Activated naive CD8-positive, alpha-beta T cell treated with anti-CD3 and anti-CD28 coated beads, Interleukin-2, amount 50 U/mL, for 16 hours (primary cell): Measurements from ENCODE around the gene TARS1.

Experiments used
- DNase-seq: peaks from one replicate; pipeline ENCODE4 v3.0.0-alpha.2; 2020; ENCODE audit warnings: low read depth, low spot score

The TARS1 gene

DNA sequence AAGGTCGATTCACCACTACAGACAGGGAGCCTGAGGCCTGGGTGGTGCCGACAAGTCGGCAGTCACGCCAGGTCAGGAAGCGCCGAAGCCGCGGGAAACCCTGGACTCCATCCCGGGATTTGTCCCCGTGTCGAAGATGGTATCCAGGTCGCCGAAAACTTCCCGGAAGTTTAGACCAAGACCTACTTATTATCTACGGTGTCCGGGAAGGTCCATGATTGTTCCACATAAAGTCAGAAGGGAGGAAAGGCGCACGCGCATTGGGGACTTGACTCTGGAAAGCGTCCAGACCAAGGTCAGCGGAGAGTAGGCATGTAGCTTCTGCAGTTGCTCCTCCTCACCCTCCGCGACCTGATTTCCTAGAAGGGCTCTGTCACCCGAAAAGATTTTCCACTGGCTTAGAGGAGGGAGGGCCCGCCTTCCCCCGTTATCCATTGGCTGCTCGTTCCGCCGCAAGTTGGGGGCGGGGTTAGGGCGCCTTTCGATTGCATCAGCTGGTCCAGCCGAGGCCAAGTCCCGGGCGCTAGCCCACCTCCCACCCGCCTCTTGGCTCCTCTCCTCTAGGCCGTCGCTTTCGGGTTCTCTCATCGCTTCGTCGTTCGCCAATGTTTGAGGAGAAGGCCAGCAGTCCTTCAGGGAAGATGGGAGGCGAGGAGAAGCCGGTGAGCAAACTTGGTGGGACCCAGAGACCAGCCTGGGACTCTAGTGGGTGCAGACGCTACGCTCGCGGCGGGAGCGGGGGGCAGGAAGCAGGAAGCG, at the start of gene TARS1:
TARS1 (plus strand) TSS at position 484 of the 759 bp plus-strand sequence; CDS start at position 606, 122 bp downstream.
- peak; percentile 91 for DNase-seq

DNA sequence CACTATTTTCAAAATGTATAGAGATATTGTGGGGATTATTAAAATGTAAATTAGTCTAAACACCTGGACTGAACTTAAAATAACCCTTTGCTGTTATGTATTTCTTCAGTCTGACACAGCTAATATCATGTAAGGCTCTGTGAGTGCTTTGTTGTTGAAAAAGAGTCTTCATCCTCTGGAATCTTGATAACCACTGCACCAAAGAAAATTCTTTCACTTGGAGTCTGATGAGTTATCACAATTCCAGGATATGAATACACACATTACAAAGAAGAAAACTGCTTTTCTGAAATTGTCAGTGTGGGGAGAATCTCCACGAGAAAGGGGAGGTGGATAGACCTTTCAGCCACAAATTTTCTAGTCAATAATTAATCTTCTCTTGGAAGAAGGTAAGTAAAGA, 42.3 kb upstream of the TARS1 start:
- DNase-seq = no peak

DNA sequence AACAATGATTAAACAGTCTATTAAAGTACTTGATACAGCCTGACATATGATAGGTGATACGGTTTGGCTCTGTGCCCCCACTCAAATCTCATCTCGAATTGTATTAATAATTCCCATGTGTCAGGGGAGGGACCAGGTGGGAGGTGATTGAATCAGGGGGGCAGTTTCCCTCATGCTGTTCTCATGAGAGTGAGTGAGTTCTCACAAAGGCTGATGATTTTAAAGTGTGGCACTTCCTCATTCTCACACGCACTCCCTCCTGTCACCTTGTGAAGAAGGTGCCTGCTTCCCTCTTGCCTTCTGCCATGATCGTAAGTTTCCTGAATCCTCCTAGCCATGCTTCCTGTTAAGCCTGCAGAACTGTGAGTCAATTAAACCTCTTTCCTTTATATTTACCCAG, 40.1 kb upstream of the TARS1 start:
- DNase-seq = no peak

DNA sequence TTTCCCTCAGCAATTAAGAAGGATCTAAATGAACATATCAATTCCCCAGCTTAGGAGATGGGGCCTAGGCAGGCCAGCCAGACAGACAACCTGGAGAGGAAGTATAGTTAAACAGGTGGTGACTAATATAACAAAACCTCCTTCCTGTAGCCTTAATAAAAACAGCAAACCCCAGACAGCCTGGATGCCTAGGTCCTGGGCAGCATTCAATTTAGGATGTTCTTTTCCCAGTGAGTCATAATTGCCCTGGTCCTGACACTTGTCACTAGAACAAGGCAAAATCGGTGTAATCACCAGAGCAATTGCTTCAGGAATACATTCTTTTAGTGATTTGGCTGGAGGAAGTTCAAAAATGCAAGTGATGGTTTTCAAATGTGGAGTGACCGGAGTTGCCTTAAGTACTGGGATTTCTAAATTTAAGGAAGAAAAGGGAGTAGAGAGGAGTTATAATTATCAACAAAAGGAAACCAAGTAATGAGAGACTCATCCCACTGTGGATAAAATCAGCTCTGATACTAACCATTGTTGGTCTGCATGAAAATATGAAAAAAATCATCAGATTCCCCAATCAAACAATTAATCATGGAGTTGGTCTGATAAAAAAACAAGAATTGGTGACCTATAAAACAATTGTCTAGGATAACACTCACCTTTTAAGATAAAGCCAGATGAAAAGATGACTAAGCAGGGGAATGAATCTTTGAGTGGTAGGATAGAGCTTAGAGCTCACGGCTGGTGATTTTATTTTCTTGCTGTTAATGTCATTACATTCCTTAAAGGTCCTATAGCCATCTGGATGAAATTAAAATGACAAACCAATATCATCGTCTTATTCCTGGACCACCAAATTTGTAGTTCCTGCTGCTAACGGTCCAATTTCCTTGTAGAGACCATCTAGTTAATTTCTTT, 39.0 kb upstream of the TARS1 start:
- DNase-seq = no peak

DNA sequence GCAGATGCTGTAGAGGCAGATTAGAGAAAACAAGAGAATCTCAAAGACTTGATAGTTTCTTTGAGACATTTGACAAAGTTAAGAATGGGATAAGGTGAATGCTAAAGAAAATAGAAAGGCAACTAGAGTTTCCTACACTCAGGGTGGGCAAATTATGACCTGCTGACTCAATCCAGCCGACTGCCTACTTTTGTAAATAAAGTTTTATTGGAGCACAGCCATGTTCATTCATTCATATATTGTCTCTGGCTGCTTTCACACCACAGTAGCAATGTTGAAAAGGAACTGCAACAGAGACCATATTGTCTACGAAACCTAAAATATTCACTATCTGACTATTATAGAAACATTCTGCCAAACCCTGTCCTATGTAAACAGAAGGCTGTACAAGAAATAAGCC, 37.6 kb upstream of the TARS1 start:
- DNase-seq = no peak

DNA sequence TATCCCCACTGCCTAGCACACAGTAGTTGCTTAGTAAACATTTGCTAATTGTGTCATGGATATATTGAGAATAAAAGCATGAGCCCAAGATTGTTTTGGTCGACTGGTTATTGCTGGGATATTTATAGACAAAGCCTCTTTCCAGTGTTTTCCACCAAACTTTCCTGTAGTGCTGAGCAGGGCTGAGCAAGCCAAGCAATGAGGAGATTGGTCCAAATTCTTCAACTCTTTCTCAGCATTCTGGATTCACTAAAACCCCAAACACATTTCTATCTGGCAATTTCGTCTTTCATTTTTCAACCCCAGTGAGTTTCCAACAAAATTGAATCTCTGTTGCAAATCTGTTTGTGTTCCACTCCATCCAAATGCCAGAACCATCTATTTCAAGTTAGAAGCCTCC, 31.9 kb upstream of the TARS1 start:
- no peak for DNase-seq

DNA sequence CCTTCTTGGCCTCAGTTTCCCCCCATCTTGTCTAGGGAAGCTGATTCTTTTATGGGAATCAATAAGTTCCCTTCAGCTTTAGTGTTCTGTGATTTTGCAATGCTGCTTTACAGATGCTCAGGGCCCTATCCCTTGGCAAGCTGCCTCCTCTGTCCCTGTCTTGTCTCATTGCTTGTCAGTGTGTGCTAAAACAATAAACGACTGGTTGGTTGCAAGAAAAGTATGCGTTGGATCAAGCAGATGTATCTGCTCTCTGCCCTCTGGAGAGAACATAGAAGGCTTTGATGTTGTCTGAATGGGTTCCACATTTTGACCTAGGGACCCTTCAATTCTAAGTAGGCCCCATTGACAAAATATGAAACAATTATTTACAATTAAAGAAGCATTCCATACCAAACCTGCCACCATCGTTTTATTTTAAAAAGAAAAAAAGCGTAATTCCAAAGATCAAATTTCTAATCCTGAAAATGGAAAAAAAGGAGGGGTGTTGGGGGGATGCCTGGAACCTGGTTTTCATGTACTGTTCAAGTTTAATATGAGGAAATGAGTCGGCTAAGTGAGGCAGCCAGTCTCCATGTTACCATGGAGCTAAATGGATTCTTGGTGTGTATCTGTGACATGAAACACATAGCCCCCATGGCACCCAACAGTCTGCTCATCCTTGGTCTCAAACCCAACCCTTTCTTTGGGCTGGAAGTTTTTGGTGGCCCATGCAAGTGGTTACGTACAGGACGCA, 31.2 kb upstream of the TARS1 start:
- DNase-seq = no peak

DNA sequence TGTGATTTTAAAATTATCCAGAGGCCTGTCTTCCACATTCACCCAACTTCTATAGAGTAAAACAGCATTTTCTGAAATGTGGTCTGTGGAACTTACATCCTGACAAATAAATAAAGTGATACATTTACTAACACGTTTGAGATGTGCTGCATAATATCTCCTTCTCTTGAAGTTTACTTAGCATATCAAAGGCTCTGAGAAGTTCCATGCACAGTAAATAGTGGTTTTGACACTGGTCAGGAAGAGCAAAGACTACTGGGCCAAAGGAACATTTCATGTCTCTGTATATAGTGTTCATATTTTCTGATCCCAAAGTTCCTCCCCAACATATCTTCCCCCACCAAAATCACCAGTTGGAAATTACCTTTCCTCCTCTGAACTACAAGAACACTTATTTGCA, 30.5 kb upstream of the TARS1 start:
- no peak for DNase-seq

DNA sequence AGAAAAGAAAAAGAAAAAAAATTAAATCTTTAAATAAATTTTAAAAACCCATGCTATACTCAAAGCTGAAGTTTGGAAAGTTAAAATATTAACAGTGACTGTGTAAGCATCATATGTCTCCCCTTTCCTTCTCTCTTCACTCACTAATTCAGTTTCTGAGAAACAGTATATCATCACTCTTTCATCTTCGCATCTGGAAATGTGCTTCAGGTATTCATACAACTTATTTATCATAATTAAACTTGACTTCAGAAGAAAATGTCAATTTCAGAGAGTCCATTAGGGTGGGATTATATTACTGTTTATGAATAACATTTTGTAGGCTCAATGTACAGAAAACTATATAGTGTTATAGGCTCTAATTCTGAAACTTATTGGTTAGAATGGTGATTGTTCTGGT, 29.3 kb upstream of the TARS1 start:
- no peak for DNase-seq

DNA sequence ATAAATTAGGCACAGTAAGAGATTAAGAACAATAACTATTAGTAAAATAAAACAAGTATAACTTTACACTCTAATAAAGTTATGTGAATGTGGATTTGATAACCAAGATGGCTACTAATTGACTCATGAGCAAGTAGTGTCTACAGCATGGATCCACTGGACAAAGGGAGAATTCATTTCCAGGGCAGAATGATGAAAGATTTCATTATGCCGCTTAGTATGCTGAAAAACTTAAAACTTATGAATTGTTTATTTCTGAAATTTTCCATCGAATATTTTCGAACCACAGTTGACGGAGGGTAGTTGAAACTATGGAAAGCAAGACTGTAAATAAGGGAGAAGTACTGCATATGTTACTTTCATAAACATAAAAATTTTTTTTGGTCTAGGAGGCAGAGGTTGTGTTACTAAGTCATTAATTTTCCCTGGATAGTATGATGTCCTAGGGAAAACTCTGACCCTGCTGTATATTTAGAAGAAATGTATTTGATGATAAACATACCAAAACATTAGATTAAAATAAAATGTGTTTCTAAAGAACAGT, 24.9 kb upstream of the TARS1 start:
- DNase-seq = no peak

DNA sequence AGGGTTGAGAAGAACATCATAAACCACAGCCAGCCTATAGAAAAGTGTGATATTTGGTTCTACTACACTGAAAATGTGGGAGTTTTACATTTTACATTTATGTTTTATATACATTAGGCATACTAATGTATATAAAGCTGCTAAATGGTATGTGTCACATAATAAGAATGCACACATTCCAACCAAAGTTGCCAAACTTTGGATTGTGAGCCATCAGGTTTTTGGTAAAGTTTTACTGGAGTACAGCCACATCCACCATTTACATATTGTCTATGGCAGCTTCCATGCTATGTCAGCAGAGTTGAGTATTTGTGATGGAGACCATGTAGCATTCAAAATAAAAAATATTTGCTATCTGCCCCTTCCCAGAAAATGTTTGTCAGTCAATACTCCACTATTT, 23.1 kb upstream of the TARS1 start:
- no peak for DNase-seq

DNA sequence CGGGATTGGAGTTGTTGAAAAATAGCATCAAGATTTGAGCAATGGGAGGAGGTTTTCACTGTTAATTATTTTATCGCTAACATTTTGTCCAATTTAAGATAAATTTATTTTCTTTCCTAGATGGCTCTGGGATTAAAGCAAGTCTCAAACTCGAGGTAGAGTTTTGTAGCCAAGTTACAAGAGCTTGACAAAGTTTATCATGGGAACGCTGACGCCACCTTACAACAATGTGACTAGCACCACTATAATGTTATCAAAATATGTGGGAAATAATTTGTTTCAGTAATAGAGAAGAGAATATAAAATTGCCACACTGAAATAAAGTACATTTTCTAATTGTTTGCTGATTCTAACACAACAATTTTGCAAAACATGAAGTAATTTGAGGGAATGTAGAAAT, 19.8 kb upstream of the TARS1 start:
- no peak for DNase-seq

DNA sequence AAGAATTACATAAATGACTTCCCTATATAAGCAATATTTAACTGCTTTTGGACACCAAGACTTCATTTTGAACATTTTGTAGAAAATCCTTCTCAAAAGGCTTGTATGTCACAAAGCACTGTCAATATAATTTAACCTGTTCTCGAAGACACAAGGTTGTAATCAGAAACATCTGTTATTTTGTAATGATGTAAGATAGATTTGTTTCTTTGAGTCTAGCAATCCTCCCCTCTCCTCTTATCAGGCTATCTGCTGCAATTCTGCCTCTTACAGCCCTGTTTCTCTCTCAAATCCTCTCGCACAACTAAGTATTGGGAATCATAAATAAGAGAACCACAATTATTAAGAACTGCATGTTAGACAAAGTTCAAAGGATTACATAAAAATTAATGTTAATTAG, 18.6 kb upstream of the TARS1 start:
- DNase-seq = no peak

DNA sequence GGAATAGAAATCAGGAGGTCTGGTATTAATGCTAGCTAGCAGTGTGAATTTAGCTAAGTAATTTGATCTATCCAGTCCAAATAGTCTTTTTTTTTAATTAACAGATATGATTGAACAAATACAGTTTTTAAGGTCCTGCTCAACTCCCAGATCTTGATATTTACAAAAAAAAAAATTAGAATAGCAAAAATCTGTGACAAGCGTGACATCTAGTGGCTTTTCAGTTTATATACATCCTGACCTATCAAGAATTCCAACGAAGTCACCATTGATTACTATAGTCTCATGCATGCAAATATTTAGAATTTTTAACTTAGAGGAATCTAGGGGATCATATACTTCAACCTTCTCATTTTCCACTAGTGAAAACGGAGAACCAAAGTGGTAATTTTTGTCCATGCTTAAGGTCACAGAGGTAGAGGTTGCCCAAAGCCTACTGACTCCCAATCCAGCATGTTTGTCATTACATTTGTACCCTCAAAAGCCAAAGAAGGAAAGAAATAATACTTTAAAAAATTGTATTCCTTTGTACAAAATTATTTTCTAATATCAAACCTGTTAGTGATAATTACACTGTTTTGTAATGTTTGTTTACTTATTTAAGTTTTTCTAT, 17.6 kb upstream of the TARS1 start:
- no peak for DNase-seq

DNA sequence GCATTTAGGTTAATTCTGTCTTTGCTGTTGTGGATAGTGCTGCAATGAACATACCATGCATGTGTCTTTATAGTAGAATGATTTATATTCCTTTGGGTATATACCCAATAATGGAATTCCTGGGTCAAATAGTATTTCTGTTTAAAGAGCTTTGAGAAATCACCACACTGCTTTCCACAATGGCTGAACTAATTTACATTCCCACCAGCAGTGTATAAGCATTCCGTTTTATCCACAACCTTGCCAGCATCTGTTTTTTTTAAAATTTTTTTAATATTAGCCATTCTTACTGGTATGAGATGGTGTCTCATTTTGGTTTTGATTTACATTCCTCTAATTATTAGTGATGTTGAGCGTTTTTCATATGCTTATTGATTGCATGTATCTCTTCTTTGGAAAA, 15.5 kb upstream of the TARS1 start:
- no peak for DNase-seq

DNA sequence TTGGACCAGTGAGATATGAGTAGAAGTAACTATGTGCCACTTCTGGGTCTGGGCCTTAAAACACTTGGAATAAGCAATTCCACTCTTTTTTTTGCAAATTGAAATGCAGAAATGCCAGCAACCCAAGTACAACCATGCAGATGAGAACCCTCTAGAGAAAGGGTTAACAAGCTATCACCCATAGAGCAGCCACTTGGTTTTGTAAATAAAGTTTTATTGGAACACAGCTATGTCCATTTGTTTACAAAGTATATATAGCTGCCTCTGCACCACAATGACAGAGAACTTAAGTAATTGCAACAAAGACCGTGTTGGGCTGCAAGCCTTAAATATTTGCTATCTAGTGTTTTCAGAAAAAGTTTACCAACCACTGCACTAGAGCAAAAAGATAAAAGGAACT, 9.8 kb upstream of the TARS1 start:
- DNase-seq = no peak

DNA sequence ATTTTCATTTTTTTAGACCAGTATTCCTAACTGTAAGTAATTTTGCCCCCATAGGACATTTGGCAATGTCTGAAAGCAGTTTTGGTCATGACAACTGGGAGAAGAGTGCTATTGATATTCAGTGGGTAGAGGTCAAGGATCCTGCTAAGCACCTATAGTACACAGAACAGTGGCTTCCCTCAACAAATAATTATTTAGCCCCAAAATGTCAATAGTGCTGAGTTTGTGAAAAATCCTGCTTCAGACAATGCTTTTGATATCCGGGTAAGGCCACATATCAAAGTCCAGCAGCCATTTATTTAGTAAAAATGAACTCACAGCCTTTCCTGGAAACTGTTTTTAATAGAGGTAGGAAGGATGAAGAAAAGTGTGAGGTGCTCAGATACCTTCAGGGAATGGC, 8.1 kb upstream of the TARS1 start:
- DNase-seq = no peak

DNA sequence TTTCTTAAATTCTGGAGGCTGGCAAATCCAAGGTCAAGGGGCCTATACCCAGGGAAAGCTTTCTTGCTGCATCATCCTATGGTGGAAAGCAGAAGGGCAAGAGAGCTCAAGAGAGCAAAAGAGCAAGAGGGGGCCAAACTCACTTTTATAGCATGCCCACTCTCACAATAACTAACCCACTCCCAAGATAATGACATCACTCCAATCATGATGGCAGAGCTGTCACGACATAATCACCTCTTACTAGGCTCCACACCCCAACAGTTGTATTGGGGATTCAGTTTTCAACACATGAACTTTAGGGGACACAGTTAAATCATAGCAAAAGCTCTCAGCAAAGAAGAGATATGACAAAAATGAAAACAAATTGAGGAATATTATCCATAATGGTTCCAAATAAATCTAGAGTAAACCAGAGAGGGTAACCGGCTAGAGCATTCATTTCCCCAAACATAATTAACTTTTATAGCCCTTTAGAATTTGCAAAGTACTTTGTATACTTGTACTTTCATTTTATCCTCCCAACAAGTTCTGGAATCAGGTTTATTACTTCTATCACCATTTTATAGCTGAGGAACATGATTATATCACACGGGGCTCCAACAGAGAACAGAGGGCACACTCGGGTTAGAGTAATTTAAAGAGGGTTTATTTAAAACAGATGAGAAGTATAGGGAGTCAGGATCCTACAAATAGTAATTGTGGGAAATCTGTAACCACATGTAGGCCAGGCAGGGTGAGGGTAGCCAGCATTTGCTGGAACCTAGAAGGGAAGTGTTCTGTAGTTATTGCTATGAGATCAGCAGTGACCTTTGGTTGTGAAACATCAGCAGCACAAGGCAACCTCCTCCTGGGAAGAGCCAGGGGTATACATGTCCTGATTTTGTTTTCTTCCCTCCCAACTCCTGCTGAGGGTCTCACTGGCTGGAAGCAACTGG, 7.2 kb upstream of the TARS1 start:
- no peak for DNase-seq

DNA sequence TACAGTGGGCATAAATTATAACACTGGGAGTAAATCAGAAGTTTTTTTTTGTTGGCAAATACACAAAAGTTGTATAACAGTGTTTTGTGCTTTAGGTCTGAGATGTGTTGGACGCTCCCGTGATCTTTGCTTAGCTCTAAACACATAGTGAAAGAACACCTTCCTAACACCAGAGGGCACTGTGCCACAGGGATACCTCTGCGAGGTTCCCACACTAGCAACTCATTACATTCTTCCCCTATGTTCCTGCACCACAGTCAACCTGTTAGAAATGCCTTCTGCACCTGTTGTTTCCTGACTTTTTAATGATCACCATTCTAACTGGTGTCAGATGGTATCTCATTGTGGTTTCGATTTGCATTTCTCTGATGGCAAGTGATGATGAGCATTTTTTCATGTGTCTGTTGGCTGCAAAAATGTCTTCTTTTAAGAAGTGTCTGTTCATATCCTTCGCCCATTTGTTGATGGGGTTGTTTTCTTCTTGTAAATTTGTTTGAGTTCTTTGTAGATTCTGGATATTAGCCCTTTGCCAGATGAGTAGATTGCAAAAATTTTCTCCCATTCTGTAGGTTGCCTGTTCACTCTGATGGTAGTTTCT, 4.8 kb upstream of the TARS1 start:
- peak; percentile 18 for DNase-seq

DNA sequence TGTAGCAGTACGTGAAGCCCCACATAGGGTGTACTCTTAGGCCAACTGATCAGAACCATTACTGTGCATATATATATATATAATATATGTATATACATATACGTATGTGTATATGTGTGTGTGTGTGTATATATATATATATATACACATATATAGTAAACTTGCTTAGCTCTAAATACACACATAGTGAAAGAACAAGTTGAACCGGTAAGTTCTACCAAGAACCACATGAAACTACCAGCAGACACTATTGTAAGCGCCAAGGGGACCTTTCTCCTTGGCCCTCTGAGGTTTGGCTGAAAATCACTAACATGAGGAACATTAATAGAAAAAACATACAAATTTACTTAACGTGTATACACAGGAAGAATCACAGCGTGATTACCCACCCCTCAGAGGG, 1.8 kb upstream of the TARS1 start:
- DNase-seq = no peak
